GM21367 (cell line): ENCODE measurements around the gene CDK5R1.
"Not testable (repeated sequence)": the region's sequence is repeated elsewhere in the genome, so short reads cannot be mapped to it uniquely, and the experiment has no call there.

Experiments
- ATAC-seq: cut with Tn5 transposase; IDR thresholded peaks from one replicate; pipeline ENCODE4 v1.9.1; 2021; ENCODE audit not compliant: unreplicated experiment

Gene CDK5R1

GRCh38 chr17:32515677-32516383 is 29.0 kb downstream of the CDK5R1 start:
- no peak for ATAC-seq

DNA sequence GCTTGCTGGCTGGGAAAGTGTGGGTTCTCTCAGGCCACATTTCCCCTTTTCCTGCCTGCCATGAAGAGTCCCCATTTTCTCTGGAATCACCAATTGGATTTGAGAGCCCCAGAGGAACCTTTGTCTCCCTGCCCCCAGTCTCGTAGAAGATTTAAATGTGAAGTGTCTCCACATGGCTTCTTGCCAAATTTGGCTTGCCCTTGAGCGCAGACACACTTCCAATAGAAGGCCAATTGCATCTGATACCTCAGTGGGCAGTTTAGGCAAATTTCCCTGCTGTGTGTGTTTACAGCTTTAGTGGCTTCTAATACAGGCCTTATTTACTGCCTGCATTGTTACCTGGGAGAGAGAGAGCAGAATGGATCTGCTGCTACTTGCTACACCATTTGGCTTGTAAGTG is 29.7 kb downstream of the CDK5R1 start:
- ATAC-seq: no peak

DNA sequence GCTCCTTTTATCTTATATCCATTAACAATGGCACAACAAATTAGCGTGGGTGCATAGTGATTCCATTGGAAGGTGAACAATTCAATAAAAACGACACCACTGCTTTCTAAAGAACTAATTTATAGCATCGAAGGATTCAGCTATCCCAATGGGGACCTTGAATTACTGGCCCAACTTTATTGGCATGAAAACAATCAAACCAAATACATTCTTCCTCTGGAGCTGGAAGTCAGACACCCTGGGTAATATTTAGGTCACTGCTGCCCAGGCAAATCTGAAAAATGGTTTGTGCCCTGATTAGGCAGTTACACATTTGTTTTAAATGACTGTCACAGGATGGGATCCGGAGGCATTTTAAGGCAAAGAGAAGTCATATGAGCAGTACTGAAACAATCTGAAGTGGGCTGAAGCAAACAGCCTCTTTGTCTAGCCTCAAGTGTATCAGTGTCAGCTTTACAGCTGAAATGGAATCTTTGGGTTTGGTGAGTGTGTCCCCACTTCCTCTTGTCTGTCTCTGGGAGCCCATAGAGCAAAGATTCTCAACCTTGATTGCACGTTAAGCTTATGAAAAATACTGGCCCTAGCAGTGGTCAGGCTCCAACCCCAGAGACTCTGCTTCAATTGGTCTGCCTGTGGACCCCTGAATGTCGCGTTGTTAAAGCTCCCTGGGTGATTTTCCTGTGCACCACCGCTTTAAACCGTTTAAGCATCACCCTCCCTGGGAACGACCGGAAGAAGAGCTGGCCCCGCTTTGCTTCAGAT is 30.3 kb downstream of the CDK5R1 start:
- no peak for ATAC-seq

- no peak for ATAC-seq
Observed at GRCh38 chr17:32517982-32518381, 31.2 kb downstream of the CDK5R1 start.

DNA sequence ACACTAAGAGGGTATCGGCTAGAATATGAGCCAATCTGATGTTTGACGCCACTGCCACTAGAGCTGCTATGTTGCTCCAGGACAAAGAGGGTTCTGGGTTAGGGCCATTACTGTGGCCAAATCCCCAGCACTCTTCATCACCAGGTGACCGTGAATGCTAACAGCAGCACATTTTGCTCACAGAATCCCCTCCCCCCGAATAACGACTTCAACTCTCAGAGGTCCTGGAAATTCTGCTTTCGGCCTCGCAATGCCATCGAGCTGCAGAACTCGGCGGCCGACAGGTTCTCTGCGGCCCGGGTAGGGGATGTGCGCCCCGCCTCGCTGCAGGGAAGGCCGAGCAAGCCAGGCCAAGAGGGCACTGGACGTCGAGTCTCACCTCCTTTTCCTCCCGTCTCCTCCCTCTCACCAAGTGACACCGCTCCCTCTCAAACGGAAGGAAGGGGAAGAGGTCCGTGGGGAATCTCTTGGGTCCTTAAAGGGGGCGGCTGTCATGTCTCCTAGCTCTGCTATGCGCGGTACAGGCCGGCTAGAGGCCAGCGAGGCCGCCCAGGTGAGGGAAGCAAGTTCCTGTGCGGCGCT is 31.9 kb downstream of the CDK5R1 start:
- ATAC-seq: no peak

GRCh38 chr17:32519228-32520103 is 32.7 kb downstream of the CDK5R1 start:
- ATAC-seq: no peak

GRCh38 chr17:32520104-32520701 is 33.4 kb downstream of the CDK5R1 start:
- ATAC-seq: no peak

DNA sequence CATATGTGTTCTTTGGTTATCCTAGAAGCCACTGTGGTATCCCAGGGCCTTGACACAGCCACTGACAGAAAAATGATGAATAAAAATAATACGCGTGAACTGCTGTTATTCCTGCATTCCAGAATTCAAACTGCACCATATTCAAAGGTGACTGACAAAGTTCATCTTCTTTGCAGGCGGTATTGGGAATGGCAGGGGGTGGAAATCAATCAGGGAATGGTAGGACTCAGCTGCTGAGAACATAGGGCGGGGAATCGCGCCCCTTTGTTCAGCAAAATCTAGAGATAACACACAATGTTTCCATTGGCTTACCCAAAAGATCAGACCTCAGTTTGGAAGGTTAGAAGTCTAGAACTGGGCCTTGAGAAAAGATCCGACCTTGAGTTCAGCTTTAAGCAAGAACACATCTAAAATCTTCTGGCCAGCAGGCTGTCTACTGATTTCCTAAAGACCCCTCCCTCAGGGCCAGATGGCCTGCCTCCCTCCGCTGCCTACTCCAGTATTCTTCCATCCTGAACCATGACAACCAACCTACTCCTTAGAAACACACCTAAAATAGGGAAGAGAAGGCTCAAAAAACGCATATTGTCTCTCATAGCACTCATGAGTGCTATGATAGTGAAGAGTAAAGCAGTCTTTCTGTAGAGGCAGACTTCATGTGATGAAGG is 34.1 kb downstream of the CDK5R1 start:
- ATAC-seq: no peak

- ATAC-seq: peak; percentile 43
Observed at GRCh38 chr17:32523017-32523680, 36.4 kb downstream of the CDK5R1 start.

GRCh38 chr17:32523827-32524552 is 37.2 kb downstream of the CDK5R1 start:
- ATAC-seq: peak; percentile 30

- not testable (repeated sequence) for ATAC-seq
Observed at GRCh38 chr17:32524553-32524880, 37.7 kb downstream of the CDK5R1 start.

- ATAC-seq: no peak
Observed at GRCh38 chr17:32525122-32525521, 38.3 kb downstream of the CDK5R1 start.

DNA sequence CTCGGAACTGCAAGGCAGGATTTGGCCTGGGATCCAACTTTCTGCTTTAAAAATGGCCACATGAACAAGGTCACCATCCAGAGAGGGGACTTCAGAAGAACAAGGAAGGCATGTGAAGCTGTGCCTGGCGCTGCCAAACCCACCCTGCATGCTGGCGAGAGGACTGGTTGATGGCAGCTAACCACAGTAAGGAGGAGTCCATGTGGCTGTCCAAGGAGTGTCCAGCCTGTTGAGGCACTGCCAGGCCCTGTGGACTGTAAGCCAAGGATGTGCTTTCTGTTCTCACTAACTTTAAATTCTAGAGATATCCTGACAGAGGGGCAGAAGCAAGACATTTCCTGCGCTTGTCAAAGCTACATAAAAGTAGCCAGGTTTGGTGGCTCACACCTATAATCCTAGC is 40.4 kb downstream of the CDK5R1 start:
- ATAC-seq: no peak

DNA sequence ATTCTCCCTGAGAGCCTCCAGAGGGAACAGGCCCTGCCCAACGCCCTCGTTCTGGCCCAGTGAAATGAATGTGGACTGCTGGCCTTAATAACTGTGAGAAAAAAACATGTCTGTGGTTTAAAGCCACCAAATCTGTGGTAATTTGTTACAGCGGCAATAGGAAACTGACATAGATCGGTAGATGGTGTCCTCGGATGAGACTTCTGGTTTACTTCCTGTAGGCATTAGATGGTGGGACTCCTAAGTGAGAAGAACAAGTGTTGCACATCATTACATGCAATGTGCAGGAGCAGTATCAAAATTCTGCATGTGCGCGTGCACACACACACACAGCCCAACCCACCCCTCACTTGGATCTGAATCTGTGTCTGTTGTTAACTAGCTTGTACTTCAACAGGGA is 42.0 kb downstream of the CDK5R1 start:
- no peak for ATAC-seq

DNA sequence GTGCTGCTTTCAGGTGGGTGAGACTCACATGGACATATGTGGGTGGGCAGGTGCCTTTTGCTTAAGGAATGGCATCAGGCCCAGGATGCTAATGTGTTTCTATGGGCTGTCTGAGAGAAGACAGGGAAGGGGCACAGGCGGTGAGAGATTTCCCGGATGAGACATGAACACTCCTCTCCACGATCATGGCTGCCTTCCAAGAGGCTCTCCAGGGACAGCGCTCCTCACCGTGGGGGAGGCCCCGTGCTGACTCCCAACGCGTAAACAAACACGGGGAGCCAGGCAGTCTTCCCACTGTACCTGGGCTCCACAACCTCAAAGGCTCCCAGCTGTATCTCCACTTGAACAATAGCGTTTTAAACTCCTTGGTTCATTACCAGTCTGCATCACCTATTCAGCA is 42.8 kb downstream of the CDK5R1 start:
- no peak for ATAC-seq

GRCh38 chr17:32533296-32533695 is 46.5 kb downstream of the CDK5R1 start:
- no peak for ATAC-seq

GRCh38 chr17:32536736-32537643 is 50.2 kb downstream of the CDK5R1 start:
- ATAC-seq: no peak
